Sigmoid colon (tissue), 7 donors: ENCODE data around the gene CTNND2. TPM values are rescaled to one million over a fixed set of nuclear protein-coding genes. Genes with fewer than 3 reads are reported as not detected.

Source experiments
- DNase-seq: peaks from one replicate; pipeline ENCODE4 v3.0.0-alpha.2; 2019
- H3K27ac ChIP-seq, 4 donors: fragments of 200-600 bp; sonication (generic); one replicate each; pipeline ENCODE4 v1.5.1; 2016 to 2019; ENCODE audit warnings: mild to moderate bottlenecking in 1 of 4
- H3K27me3 ChIP-seq, 3 donors: fragments of 200-600 bp; sonication (generic); one replicate each; pipeline ENCODE4 v1.5.1; 2019; ENCODE audit warnings: mild to moderate bottlenecking in 1 of 3
- H3K36me3 ChIP-seq, 4 donors: fragments of 200-600 bp; sonication (generic); one replicate each; pipeline ENCODE4 v1.5.1; 2016 to 2019
- H3K4me1 ChIP-seq, 4 donors: fragments of 200-600 bp; sonication (generic); one replicate each; pipeline ENCODE4 v1.5.1; 2017 to 2019
- H3K4me3 ChIP-seq, 4 donors: fragments of 200-600 bp; sonication (generic); one replicate each; pipeline ENCODE4 v1.5.1; 2017 to 2019; ENCODE audit warnings: mild to moderate bottlenecking in 2 of 4, moderate library complexity in 1 of 4
- H3K9me3 ChIP-seq, 4 donors: fragments of 200-600 bp in 3 of 4; sonication (generic) in 3 of 4; one replicate each; pipeline versions ENCODE4 v1.5.1 to v1.6.1; 2013 to 2019
- CTCF ChIP-seq, 4 experiments: fragments of 450-650 bp in 3 of 4; fragments of 200-600 bp in 1 of 4; IDR thresholded peaks; one replicate each; pipeline ENCODE4 v1.5.1; 2016 to 2019; ENCODE audit warnings: antibody characterized with exemption in 4 of 4, mild to moderate bottlenecking in 3 of 4, moderate library complexity in 2 of 4
- EP300 ChIP-seq, 4 donors: sonication (generic); formaldehyde crosslinking; IDR thresholded peaks; one replicate each; pipeline ENCODE4 v1.6.1; 2017; ENCODE audit warnings: antibody characterized with exemption in 4 of 4
- POLR2A ChIP-seq, 2 donors: fragments of 450-650 bp; IDR thresholded peaks; one replicate each; pipeline ENCODE4 v1.6.1; 2016; ENCODE audit warnings: antibody characterized with exemption in 2 of 2, mild to moderate bottlenecking in 2 of 2, moderate library complexity in 2 of 2
- POLR2AphosphoS5 ChIP-seq, 4 donors: sonication (generic); formaldehyde crosslinking; IDR thresholded peaks; one replicate each; pipeline ENCODE4 v1.6.1; 2017; ENCODE audit warnings: antibody characterized with exemption in 4 of 4
- WGBS, 2 donors: extraction: QIAGEN DNeasy Blood & Tissue Kit; methylation state at CpG; one replicate each; pipeline ENCODE4 v1.1.7; 2013; 5-methylcytosine and 5-hydroxymethylcytosine counted together
- intact Hi-C: fragments of 100-400 bp; cut with DNase I; formaldehyde crosslinking; loops from one replicate; pipeline ENCODE4 v1.15.1; 2023
- polyA plus RNA-seq, 3 donors: library from polyadenylated mRNA; stranded (reverse); fragments of 200-250 nt; gene quantifications; one replicate each; pipeline ENCODE4 v1.2.3, GENCODE V29; 2013
- total RNA-seq, 4 donors: library from RNA; depleted of rRNA; stranded (reverse); fragments of >200 nt; gene quantifications; one replicate each; pipeline ENCODE4 v1.1.0, GENCODE V29; 2016
- donor health status: healthy with polysubstance abuse.
- donor health status: Bipolar disorder and iron deficiency.
- donor health status: healthy.

CTNND2 gene
- total and polyA plus RNA-seq, 7 donors = 0.36 to 2.5 (median 0.84) TPM; not detected in 1

GRCh38 chr5:11311272-11311671 is 593.0 kb downstream of the CTNND2 start:
- H3K4me1 ChIP-seq = no peaks in the 10 kb centered on the region
- H3K27me3 ChIP-seq = no peaks in the 10 kb centered on the region
- intact Hi-C loops = no loop called here
- H3K36me3 ChIP-seq = no peaks in the 10 kb centered on the region
- DNase-seq = no peak
- TF ChIP-seq POLR2A (IDR thresholded peaks at IDR 0.05) = no peak
- TF ChIP-seq EP300 (IDR thresholded peaks at IDR 0.05) = no peak
- TF ChIP-seq POLR2AphosphoS5 (IDR thresholded peaks at IDR 0.05) = no peak
- no peak for TF ChIP-seq CTCF (IDR thresholded peaks at IDR 0.05)
- 91 to 92% methylated on average over 1 of the region's 1 CpG for WGBS, 2 donors
- H3K4me3 ChIP-seq = no peak overlapping the region
- no peak overlapping the region for H3K27ac ChIP-seq
- H3K9me3 ChIP-seq = no peaks in the 10 kb centered on the region

- no peak for DNase-seq
- Histone ChIP-seq H3K27ac (no peak overlapping the region), H3K9me3 (no peaks in the 10 kb centered on the region), H3K27me3 (no peaks in the 10 kb centered on the region), H3K36me3 (no peaks in the 10 kb centered on the region), H3K4me3 (no peak overlapping the region), H3K4me1 (no peaks in the 10 kb centered on the region)
- WGBS, 2 donors = 91 to 92% methylated on average over 2 of the region's 2 CpGs
- TF ChIP-seq POLR2A (IDR thresholded peaks at IDR 0.05) (no peak), CTCF (IDR thresholded peaks at IDR 0.05) (no peak), EP300 (IDR thresholded peaks at IDR 0.05) (no peak), POLR2AphosphoS5 (IDR thresholded peaks at IDR 0.05) (no peak)
- intact Hi-C loops = no loop called here
Measured at GRCh38 chr5:11310158-11310557, 594.1 kb downstream of the CTNND2 start.

- Histone ChIP-seq H3K27me3 (no peaks in the 10 kb centered on the region), H3K27ac (no peak overlapping the region), H3K4me1 (no peaks in the 10 kb centered on the region), H3K4me3 (no peak overlapping the region), H3K36me3 (no peaks in the 10 kb centered on the region), H3K9me3 (no peaks in the 10 kb centered on the region)
- TF ChIP-seq CTCF (IDR thresholded peaks at IDR 0.05) (no peak), POLR2A (IDR thresholded peaks at IDR 0.05) (no peak), POLR2AphosphoS5 (IDR thresholded peaks at IDR 0.05) (no peak), EP300 (IDR thresholded peaks at IDR 0.05) (no peak)
- intact Hi-C loops = no loop called here
- DNase-seq = no peak
- WGBS, 2 donors = 79 to 94% methylated on average over 1 of the region's 1 CpG
Measured at GRCh38 chr5:11306365-11306764, 597.9 kb downstream of the CTNND2 start.

GRCh38 chr5:11305245-11305644 is 599.0 kb downstream of the CTNND2 start:
- Histone ChIP-seq H3K4me3 (no peak overlapping the region), H3K36me3 (no peaks in the 10 kb centered on the region), H3K27ac (no peak overlapping the region), H3K9me3 (no peaks in the 10 kb centered on the region), H3K4me1 (no peaks in the 10 kb centered on the region), H3K27me3 (no peaks in the 10 kb centered on the region)
- DNase-seq = no peak
- intact Hi-C loops = no loop called here
- WGBS, 2 donors = 64 to 75% methylated on average over 3 of the region's 3 CpGs
- TF ChIP-seq POLR2A (IDR thresholded peaks at IDR 0.05) (no peak), POLR2AphosphoS5 (IDR thresholded peaks at IDR 0.05) (no peak), CTCF (IDR thresholded peaks at IDR 0.05) (no peak), EP300 (IDR thresholded peaks at IDR 0.05) (no peak)

- no peaks in the 10 kb centered on the region for H3K36me3 ChIP-seq
- no peaks in the 10 kb centered on the region for H3K4me1 ChIP-seq
- TF ChIP-seq CTCF (IDR thresholded peaks at IDR 0.05) (no peak), POLR2AphosphoS5 (IDR thresholded peaks at IDR 0.05) (no peak), POLR2A (IDR thresholded peaks at IDR 0.05) (no peak), EP300 (IDR thresholded peaks at IDR 0.05) (no peak)
- DNase-seq = no peak
- no peaks in the 10 kb centered on the region for H3K9me3 ChIP-seq
- no peak overlapping the region for H3K4me3 ChIP-seq
- intact Hi-C loops = no loop called here
- H3K27me3 ChIP-seq = no peaks in the 10 kb centered on the region
- WGBS, 2 donors = 88 to 89% methylated on average over 7 of the region's 7 CpGs
- H3K27ac ChIP-seq = no peak overlapping the region
Measured at GRCh38 chr5:11304641-11305040, 599.6 kb downstream of the CTNND2 start.
